PFSK-1 (cell line): Measurements from ENCODE around the gene ARHGAP10.

Experiments
- FOXP2 ChIP-seq: optimal IDR thresholded peaks from 2 replicates; pipeline ENCODE3; 2011; ENCODE audit warnings: borderline replicate concordance, control low read depth, inconsistent platforms; ENCODE audit not compliant: insufficient read depth; ENCODE audit errors: extremely low read length, extremely low read depth
- POLR2AphosphoS5 ChIP-seq: IDR thresholded peaks from 2 replicates; pipeline ENCODE4 v1.6.1; 2012; ENCODE audit warnings: low read depth, mild to moderate bottlenecking, control low read depth, low read length, moderate library complexity
- SIN3A ChIP-seq: IDR thresholded peaks from 2 replicates; pipeline ENCODE4 v1.6.1; 2012; ENCODE audit warnings: mild to moderate bottlenecking, low read length, moderate library complexity, borderline replicate concordance; ENCODE audit not compliant: insufficient read depth
- TAF1 ChIP-seq: IDR thresholded peaks from 2 replicates; pipeline ENCODE4 v1.6.1; 2012; ENCODE audit warnings: low read length, control low read depth, borderline replicate concordance; ENCODE audit not compliant: insufficient read depth
- TF ChIP-seq, protein P1 (sequence below), 2 experiments: IDR thresholded peaks; 2 replicates each; pipeline versions ENCODE4 v1.6.1 to v1.8.0; 2011 to 2012; ENCODE audit warnings: low read depth in 2 of 2, low read length in 2 of 2, control low read depth in 1 of 2, inconsistent platforms in 1 of 2, mild to moderate bottlenecking in 1 of 2, moderate library complexity in 1 of 2; ENCODE audit not compliant: insufficient read depth in 1 of 2

The ARHGAP10 gene

DNA sequence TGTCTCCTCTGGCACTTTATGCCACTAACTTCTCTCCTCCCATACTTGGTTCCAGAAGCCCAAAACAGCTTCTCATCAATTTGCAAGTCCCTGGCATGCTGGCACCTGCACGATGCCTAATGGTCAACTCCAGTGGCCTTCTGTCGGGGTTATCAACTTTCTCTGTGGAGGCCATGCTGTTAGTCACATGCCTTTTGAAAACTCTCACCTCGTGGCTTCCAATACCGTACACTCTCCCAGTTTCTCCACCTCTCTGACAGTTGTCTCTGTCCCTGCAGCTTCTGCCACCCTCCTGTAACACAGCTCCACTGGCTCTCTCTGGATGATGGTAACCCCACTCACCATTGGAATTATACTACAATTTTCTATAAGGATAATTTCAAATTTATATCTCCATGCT, 386.3 kb downstream of the ARHGAP10 start:
- no peak for TF ChIP-seq POLR2AphosphoS5
- TF ChIP-seq TAF1, result no peak
- TF ChIP-seq SIN3A, result no peak
- TF ChIP-seq, protein P1, sequence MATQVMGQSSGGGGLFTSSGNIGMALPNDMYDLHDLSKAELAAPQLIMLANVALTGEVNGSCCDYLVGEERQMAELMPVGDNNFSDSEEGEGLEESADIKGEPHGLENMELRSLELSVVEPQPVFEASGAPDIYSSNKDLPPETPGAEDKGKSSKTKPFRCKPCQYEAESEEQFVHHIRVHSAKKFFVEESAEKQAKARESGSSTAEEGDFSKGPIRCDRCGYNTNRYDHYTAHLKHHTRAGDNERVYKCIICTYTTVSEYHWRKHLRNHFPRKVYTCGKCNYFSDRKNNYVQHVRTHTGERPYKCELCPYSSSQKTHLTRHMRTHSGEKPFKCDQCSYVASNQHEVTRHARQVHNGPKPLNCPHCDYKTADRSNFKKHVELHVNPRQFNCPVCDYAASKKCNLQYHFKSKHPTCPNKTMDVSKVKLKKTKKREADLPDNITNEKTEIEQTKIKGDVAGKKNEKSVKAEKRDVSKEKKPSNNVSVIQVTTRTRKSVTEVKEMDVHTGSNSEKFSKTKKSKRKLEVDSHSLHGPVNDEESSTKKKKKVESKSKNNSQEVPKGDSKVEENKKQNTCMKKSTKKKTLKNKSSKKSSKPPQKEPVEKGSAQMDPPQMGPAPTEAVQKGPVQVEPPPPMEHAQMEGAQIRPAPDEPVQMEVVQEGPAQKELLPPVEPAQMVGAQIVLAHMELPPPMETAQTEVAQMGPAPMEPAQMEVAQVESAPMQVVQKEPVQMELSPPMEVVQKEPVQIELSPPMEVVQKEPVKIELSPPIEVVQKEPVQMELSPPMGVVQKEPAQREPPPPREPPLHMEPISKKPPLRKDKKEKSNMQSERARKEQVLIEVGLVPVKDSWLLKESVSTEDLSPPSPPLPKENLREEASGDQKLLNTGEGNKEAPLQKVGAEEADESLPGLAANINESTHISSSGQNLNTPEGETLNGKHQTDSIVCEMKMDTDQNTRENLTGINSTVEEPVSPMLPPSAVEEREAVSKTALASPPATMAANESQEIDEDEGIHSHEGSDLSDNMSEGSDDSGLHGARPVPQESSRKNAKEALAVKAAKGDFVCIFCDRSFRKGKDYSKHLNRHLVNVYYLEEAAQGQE (IDR thresholded peaks at IDR 0.05; ENCODE audit: insufficient read depth in 1 of 2, low read depth in 2 of 2, low read length in 2 of 2), result no peak
- TF ChIP-seq FOXP2, result no peak

DNA sequence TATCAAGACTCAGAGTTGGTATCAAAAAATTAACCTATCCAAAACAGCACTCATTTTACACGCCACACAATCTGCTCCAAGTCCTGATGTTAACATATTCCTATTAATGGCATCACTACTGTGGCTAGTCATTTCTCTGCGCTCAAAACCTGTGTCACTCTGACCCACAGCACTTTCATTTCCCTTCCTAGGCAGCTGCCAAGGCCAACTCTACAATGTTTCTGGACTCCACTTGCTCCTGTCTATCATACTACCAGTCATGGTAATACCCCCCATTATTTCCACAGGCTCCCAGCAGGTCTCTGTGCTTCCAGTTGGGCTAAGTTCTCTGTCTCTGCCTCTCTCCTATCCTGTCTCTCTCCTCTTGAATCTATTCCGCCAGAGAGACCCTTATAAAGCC, 386.7 kb downstream of the ARHGAP10 start:
- TF ChIP-seq POLR2AphosphoS5 (no peak), SIN3A (no peak), FOXP2 (no peak)

DNA sequence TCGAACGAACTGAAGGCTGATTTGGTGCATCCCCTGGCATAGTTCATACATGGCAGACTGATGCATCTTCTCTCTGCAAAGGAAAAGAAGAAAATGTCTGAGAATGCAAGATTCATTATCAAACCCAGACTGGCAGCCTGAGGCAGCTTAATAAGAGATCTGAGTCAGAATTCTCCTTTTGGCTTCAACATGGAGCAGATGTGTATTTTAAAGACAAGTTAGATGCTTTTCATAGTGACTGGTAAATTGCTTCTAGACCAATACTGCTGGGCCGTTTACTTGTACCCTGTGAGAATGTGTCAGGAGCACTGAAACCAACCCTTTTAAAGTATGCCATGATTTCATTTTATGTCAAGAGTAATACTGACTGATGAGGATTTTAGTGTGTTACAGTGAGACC, 388.3 kb downstream of the ARHGAP10 start:
- TF ChIP-seq FOXP2 (no peak), POLR2AphosphoS5 (no peak), TAF1 (no peak), SIN3A (no peak)
- TF ChIP-seq, protein P1 (IDR thresholded peaks at IDR 0.05; ENCODE audit: insufficient read depth in 1 of 2, low read depth in 2 of 2, low read length in 2 of 2), result no peak
